HG02623 (cell line): ENCODE results near the gene HIC2.
"Not testable (repeated sequence)": the region's sequence is repeated elsewhere in the genome, so short reads cannot be mapped to it uniquely, and the experiment has no call there.

Source experiments
- ATAC-seq: cut with Tn5 transposase; IDR thresholded peaks from one replicate; pipeline ENCODE4 v1.9.1; 2021; ENCODE audit warnings: moderate library complexity; ENCODE audit not compliant: unreplicated experiment

The HIC2 gene

DNA sequence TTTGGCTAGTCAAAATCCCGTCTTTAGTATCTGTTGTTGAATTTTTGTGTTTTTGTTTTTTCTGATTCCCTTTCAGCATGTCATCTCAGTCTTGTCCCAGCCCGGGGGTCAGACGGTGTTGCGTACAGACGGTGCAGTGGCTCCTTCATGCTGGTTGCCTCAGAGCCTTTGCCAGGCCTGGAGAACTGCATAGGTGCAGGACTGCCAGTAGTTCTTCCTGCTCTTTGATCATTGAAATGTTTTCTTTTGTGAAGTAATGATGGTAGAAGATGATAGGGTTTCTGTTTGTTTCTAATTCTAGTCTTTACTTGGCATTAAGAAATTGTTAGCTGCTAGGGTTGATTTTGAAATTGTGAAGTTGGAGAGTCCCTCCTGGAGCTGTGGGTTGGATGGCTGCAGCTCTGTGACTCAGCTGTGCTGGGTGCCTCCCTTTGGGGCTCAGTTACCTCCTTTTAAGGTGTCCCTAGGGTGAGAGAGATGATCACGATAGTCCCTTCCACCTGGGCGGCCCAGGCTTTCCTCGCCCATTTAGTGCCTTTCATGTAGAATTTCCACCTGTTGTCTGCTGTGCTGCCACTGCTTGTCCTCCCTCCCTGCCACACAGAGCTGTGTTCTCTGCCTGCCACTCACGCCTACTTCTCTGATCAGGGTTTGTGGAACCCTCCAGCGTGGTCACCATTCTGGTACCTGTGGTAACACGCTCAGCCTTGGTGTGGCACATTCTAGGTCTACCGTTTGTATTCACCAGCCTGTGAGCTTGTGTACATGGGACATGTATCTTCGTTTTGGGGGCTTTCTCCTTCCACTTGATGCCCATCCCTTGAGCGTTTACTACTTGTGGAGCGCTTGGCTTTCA is 17.4 kb downstream of the HIC2 start:
- ATAC-seq = not testable (repeated sequence)

DNA sequence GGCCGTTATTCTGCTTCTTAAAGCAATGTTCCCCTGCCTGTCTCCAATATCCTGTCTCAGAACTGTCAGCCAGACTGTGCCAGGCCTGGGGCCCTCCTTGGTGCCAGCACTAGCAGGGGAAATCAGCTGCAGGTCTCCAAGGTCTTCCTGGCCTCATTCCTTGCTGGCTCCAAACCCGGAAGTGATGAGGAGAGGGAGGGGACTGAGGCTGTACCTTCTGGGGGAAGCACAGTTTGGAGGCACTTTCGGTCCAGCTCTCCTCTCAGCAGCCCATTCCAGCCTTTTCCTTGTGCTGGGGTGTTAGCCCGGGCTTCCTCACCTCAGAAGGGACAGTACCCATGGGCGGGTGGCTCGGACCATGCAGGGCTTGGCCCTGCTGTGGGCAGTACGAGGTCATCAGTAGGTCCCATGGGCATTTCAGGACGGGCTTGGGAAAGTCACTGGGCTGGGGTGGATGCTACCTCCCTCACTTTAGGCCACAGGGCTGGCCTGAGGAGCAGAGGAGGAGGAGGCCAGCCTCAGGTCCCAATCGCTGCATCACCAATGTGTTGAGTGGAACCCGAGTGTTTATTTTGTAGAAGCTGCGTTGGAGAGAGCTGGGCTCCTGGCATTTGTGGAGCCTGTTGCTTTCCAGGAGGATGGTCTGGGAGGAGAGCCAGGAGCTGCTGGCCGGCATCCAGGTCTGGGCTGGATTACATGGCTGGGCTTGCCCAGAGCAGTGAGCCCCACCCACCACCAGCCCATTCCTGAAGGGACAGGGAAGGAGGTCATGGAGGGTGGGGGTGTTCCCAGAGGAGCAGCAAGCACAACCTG is 19.0 kb downstream of the HIC2 start:
- not testable (repeated sequence) for ATAC-seq

DNA sequence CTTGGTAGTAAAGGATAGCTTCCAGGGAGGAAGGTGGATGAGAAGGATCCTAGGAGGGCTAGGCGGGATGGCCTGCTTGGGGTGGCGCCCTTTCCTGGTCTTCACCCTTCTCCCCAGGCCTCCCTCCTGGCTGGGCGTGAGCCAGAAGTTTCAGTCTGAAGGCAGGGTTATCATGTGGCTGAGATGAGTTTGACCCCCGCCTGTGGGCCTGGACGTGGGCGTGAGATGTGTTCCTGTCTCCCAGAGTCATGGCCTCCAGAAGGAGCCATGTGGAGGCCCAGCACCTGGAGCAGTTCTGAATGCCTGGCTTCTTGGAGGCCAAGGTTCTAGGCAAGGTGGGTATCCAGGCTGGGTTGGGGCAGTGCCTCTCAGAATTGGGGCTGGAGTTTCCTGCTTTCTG is 20.8 kb downstream of the HIC2 start:
- not testable (repeated sequence) for ATAC-seq

DNA sequence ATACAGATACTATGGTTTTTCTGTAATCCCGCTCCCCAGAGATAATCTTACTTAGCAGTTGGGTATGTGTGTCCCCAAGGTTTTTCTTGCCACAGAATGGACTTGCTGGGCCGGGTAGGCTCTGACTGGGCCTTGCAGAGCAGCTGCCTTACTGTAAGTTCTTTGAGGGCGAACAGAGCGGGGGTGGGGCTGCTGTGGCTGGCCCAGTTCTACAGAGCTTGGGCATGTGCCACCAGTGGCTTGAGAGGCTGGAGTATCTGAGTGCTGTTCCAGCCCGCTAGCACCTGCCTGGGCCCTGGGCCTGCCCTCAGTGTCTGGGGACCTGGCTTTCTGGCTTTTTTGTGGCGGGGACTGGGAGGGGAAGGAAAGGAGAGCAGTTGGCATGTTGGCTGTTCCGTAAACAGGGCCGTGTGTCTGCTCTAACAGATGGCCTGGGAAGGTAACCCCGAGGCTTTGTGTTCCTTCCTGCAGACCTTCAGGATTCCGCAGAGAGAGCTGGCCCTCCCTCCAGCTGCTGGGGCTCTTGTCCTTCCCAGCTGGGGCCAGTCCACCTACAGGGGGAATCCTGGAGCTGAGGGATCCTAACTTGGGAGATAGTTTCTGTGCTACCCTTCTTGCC is 23.0 kb downstream of the HIC2 start:
- ATAC-seq = not testable (repeated sequence)

DNA sequence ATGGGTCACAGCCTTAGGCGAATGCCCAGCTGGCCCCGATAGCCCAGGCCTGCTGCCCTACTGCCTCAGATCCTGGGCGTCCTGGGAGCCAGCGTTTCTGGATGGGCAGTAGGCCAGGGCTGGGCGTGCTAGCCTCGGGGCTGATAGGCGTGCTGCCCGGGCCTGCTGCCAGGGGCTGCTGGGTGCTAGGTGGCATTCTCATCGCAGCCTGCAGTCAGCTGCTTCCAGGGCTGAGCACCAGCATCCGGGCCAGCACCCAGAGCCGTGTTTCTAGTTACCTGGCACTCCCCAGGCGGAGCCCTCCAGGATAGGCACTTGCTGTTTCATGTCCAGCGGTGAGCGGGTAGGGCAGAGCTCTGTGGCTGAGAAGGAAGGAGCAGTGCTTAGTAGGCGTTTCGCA is 23.5 kb downstream of the HIC2 start:
- not testable (repeated sequence) for ATAC-seq

DNA sequence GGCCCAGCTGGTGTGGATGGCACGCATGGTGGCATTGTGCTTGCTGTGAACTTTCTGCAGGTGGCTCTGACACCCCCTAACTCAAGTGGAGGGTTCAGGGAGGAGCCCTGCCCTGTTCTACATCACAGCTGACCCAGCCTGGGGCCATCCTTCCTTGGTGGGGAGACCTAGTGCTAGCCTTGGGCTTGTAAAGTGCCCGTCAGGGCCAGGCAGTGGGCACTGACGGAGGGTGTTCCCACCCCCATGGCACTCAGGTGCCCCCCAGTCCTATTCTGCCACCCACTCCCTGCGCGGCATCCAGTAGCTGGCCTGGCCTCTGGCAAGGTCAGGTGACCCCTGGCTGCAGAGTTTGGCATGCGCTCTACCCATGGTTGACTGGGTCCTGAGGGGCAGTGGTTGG is 24.0 kb downstream of the HIC2 start:
- not testable (repeated sequence) for ATAC-seq

DNA sequence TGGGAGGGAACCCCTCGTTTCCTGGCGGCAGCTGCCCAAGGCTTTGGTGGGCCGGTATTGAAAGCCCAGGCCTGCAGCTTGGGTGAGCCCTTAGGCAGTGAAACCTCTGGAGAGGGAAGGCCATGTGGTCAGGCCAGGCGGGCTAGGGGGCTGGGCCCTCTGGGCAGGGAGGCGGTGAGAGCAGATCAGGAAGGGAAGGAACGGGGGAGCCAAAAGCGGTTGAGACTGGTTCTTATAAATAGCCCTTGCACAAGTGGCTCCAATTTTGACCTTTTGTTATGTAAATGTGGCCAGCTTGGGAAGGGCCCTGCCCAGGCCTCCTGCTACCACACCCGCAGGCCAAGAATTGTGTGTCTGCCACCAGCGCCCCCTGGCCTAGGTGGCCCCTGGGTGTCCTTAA is 25.0 kb downstream of the HIC2 start:
- not testable (repeated sequence) for ATAC-seq

DNA sequence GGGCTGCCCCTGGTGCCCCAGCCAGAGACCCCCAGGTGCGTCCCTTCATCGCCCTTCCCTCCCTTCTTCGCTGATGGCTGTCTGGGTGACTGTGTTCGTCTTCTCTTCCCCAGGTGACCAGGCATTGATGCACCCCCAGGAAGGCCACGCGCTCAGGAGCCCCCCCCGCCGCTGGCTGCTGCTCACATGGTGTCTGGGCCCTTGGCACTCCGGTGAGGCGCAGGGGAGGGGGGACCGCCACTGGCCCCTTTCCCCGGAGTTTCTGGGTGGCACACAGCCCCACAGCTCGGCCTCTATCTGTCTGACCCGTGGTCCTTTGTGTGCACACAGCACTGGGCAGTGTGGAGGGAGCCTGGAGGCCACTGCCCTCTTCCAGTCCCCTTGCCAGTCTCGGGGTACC is 25.5 kb downstream of the HIC2 start:
- not testable (repeated sequence) for ATAC-seq

DNA sequence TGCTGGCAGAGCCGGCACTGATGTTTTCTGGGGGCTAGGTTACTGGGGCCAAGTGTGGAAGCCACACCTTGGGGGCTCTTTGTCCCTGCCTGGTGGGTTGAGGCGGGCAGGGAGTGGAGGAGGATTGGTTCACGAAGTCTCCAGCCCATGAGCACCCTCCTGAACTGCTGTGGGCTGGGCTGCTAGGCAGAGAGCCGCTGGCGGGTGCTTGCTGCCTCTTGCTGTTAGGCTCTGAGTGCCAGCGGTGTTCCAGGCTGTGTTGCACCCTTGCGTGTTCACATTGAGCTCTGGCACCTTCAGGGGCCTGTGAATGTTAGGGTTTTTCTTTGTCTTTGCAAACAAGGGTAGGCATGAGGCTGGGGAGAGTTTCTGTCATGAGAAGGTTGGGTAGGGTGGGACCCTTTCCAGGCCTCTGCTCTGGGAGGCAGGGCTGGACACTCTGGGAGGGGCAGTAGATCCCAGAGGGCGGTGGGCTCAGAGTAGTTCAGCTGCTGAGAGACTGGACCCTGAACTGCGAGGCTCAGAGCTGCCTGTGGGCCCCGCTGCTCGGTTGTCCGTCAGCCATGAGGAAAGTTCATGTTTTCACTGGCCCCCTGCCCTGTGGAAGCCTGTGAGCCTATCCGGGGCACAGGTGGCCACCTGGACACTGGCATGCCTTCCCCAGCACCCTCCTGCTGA is 26.0 kb downstream of the HIC2 start:
- no peak for ATAC-seq

DNA sequence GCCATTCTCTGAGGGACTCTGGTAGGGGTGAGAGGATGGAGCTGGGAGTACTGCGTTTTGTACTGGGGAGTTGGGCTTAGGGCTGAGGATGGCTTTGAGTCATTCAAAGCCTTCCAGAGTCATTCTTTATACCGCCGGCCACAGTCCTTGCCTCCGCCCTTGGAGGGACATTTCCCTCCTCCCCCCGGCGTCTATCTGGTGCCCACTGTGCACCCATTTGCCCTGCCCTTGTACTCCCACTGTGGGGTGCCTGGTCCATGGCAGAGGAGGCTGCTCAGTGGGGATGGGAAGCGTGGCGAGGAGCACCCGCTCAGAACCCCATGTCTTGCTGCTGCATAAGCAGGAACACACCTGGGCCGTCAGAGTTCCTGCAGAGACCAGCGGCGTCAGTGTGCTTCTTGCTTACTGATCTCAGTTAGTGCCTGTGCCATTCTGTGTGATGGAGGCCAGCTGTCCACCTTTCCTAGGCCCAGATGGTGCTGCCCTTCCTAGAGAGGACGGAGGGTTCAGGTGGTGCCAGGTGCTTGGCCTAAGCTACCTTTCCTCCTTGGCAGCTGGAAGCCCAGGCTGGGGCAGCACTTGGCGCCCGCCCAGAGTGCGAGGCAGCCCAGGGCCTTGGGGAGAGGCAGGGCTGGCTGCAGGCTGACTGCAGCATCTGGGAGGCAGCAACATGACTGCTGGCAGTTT is 26.7 kb downstream of the HIC2 start:
- no peak for ATAC-seq

DNA sequence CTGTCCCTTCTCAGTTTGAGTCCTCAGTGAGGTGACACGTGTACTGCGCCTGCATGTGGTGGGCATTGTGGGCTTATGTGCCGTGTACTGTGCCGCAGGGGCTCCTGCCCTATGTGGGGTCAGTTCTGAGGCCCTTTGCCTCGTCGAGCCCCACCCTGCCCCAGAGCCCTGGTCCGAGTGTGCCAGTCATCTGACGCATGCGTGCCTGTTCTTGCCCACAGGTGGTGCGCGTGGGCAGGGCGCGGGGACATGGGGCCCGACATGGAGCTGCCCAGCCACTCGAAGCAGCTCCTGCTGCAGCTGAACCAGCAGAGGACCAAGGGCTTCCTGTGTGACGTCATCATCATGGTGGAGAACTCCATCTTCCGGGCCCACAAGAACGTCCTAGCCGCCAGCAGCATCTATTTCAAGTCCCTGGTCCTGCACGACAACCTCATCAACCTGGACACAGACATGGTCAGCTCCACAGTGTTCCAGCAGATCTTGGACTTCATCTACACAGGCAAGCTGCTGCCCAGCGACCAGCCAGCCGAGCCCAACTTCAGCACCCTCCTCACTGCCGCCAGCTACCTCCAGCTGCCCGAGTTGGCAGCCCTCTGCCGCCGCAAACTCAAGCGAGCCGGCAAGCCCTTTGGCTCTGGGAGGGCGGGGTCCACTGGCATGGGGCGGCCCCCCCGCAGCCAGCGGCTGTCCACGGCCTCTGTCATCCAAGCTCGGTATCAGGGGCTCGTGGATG is 27.7 kb downstream of the HIC2 start:
- ATAC-seq = no peak

DNA sequence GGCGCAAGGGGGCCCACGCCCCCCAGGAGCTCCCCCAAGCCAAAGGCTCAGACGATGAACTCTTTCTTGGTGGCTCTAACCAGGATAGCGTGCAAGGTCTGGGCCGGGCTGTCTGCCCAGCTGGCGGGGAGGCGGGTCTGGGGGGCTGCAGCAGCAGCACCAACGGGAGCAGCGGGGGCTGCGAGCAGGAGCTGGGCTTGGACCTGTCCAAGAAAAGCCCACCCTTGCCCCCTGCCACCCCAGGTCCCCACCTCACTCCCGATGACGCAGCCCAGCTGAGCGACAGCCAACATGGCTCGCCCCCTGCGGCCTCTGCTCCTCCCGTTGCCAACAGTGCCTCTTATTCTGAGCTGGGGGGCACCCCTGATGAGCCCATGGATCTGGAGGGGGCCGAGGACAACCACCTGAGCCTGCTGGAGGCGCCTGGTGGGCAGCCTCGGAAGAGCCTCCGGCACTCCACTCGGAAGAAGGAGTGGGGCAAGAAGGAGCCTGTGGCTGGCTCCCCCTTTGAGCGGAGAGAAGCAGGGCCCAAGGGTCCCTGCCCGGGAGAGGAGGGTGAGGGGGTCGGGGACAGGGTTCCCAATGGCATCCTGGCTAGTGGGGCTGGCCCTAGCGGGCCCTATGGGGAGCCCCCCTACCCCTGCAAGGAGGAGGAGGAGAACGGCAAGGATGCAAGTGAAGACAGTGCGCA is 28.4 kb downstream of the HIC2 start:
- ATAC-seq = no peak

DNA sequence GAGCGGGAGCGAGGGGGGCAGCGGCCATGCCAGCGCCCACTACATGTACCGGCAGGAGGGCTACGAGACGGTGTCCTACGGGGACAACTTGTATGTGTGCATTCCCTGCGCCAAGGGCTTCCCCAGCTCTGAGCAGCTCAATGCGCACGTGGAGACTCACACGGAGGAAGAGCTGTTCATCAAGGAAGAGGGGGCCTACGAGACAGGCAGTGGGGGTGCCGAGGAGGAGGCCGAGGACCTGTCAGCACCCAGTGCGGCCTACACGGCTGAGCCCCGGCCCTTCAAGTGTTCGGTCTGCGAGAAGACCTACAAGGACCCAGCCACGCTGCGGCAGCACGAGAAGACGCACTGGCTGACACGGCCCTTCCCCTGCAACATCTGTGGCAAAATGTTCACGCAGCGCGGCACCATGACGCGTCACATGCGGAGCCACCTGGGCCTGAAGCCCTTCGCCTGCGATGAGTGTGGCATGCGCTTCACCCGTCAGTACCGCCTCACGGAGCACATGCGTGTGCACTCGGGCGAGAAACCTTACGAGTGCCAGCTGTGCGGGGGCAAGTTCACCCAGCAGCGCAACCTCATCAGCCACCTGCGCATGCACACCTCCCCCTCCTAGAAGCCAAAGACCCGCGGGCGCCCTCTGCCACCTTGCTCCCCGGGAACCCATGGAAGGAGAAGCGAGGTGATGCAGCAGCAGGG is 29.1 kb downstream of the HIC2 start:
- ATAC-seq = no peak

DNA sequence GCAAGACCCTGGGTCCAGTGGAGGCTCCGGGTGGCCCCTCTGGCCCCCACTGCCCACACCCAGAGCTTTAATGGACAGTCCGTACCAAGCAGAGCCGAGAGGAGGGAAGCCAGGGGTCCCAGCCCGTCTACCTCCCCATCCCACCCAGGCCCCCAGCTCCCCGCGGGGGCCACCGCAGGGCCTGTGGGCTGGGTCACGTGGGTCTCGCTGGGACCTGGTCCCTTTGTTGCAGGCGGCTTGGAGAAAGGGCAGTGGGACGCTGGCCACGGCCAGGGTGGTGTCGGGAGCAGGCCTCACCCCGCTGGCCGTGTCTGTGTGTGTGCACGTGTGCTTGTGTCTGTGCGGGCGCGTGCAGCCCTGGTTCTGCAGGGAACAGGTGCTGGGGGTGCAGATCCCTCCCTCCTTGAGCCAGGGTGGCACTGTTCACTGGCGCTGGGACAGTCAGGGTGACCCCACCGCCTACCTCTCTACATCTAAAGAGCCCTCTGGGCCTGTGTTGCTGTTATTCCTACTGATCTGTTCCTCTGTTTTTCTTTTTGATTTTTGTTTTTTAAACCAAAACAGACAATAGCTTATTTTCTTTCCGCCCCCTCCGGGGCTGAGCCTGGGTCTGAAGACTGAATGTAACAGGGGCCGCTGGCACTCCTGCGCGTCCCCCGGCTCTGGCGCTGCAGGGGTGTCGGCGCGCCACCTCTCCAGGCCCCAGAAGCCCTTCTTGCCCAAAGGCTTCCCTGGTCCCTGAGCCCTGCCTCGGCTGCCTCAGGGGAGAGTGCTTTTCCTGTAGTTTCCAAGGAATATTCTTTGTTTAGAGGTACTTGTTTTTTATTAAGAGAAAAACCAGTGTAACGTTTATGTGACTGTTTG is 29.9 kb downstream of the HIC2 start:
- no peak for ATAC-seq

DNA sequence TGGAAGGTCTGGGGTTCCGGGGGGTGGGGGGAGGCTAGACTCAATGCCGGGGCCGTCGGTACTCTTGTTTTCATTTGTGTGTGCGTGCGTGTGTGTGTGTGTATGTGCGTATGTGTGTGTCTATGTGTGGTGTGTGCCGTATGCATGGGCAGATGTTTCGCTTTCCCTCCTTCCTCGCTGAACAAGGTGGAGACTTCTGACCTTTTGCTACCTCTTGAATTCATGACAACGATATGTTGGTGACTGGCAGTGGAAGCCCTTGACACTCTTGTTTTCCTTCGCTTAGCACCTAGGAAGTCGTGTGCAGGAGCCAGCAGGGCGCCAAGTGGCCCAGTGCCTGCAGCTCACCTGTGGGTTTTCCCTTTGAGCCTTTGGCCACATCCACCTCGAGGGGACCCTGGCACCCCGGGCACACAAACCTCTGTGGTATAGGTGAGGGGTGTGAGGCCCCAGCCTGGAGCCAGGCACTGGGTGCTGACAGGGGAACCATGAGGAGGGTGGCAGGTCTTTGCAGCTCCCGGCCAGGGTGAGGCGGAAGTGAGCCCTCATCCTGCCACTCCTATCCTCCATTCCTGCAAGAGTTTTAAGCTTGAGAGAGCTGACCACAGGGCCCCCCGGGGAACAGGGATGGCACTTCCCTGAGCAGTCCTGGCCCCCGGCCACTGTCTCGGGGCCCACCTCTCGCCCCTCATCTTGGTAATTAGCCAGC is 30.7 kb downstream of the HIC2 start:
- no peak for ATAC-seq

DNA sequence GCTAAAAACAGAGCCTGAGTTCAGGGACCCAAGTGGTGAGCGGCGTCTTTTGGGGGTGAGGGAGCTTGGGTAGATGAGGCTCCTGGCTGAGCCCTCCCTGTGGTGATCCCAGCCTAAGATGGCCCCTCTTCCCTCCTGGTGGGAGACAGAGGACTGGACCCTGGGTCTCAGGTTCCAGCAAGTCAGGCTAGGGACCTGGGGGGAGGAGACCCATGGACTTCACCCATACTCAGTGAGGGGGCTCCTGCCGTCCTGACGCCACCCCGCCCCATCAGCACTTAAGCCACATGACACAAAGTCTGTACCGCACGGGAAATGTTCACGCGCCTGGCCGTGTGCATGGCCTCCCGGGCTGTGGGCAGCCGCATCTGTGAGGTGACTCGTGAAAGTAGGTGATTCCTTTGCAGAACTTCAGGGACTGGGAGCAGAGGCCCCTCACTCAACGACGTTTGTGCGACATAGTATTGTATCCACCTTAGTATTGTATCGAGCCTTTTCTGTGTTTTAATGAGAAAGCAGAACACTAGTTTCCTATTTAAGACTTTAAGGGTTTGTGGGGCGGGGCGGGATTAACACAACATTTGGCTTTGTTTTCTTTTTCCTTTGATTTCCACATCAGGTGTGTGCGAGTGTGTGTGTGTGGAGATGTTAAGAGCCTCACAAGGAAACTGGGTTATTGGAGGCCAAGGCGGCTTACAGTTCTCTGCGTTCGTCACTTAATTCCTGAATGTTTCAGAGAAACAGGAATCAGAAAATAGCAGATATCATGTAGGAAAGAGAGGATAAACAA is 31.7 kb downstream of the HIC2 start:
- no peak for ATAC-seq
